ENCODE results near the gene POP4. TPM values are rescaled to one million over a fixed set of nuclear protein-coding genes. Genes with fewer than 3 reads are reported as not detected.

The POP4 gene
- total RNA-seq, 1 experiment from 2014 or later, result 134 TPM

DNA sequence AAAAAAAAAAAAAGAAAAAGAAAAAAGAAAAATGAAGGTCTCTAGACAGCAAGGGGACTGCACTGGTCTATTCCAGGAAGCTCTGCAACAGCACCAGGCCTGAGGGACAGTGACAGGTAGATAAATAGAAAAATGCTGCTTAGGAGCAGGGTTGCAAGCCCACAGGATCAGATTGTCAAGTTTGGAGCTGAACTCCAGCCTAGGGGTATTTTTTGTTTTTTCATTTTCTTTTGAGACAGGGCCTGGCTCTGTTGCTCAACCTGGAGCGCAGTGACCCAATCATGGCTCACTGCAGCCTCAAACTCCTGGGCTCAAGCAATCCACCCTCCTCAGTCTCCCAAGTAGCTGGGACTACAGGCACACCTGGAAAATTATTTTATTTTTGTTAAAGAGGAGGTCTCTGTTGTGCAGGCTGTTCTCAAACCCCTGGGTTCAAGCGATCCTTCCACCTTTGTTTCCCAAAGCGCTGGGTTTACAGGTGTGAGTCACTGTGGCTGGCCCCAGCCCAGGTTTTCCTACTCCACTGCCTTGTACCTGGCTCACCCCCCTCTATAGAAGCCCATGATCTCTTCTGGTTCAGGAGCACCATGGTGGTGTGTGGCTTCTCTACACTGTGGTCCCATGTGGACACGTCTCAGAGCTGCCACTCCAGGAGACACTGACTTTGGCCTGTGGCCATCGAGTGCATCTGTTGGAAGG is 23.9 kb downstream of the POP4 start:
- DNase-seq (ENCODE audit: low read depth), result no peak

DNA sequence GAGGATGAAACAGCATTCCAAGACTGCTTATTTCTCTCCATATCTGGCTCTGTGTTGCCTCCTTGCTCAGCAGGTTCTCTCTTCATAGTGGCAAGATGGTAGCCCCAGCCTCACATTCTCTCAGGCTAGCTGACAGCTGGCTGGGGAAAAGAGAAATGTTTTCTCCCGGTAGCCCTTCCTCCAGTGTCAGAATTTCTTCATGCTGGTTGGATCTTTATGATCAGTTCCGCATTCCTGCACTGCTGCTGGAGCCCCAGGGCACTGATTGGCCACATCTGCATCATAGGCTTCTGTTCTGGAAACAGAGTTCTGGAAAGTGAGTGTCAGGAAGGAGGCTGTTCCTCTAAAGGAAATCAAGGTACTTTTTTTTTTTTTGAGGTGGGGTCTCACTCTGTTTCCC is 24.6 kb downstream of the POP4 start:
- peak; percentile 48 for DNase-seq (ENCODE audit: low read depth)

GRCh38 chr19:29631450-29631849 is 25.4 kb downstream of the POP4 start:
- DNase-seq (ENCODE audit: low read depth), result no peak

DNA sequence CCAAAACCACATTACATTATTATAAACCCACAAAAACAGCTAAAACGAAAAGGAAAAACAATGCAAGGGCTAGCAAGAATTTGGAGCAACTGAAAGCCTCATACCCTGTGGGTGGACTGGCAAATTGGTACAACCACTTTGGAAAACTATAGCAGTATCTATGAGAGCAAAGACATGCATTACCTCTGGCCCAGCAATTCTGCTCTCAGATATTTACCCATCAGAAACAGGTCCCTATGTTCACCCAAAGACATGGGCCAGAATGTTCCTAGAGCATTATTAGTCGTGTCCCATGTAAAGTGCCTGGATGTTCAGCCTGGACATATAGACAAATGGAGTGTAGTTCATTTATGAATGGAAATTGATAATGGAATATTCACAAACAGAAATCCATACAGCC is 27.9 kb downstream of the POP4 start:
- DNase-seq (ENCODE audit: low read depth), result no peak

GRCh38 chr19:29634423-29635130 is 28.5 kb downstream of the POP4 start:
- no peak for DNase-seq (ENCODE audit: low read depth)

- DNase-seq (ENCODE audit: low read depth), result no peak
Measured at GRCh38 chr19:29635963-29636362, 29.9 kb downstream of the POP4 start.

DNA sequence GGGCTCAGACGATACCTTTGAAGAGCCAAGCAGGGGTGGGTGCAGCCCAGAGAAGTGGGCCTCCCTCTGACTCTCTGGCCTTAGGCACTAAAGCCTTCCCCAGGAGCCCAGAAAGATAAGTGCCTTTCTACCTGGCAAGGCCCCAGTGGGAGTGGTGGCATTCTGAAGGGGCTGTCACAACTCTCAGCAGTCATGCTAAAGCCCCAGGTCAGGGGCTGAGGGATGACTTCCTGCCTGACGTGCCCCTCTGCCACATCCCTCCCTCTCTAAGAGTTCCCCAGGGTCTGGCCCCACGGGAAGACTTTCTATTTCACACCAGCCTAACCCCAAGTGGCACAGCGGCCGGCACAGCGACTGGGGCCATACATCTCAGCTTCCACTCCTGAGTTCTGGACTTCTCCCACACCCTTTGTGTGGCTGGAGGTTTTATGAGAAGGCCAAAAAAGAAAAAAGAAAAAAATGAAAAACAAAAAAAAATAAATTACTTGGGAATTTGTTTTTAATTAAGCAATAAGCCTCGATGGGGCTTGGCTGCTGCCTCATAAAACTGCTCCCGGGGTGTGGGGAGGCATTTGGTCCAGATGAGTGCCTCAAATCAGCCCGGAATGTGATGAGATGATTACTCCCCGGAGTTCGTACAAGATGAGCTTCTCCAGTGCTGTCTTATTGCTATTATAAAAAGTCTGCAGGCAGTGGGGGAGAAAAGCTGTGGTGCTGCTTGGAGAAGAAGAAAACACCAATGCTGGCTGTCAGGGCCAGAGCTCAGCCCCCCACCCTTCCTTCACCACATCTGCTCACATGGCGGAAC is 30.7 kb downstream of the POP4 start:
- DNase-seq (ENCODE audit: low read depth), result no peak

DNA sequence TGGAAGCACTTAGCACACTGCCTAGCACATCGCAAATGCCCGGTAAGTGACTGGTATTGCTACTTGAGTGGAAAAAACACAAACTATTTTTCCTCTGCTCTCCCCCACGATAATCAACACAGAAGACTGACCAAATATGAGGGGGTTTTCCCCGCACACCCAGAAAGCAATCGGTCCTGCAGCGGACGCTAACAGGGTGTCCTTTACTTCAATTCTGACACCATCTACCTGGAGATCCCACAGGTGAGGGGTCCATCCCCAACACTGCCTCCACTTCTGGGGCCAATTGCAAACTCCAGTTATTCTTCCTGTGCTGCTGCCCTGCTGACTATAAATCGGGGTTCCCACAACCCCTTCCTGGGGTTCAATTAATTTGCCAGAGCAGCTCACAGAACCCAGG is 33.0 kb downstream of the POP4 start:
- DNase-seq (ENCODE audit: low read depth), result no peak

GRCh38 chr19:29640231-29640630 is 34.1 kb downstream of the POP4 start:
- DNase-seq (ENCODE audit: low read depth), result no peak

DNA sequence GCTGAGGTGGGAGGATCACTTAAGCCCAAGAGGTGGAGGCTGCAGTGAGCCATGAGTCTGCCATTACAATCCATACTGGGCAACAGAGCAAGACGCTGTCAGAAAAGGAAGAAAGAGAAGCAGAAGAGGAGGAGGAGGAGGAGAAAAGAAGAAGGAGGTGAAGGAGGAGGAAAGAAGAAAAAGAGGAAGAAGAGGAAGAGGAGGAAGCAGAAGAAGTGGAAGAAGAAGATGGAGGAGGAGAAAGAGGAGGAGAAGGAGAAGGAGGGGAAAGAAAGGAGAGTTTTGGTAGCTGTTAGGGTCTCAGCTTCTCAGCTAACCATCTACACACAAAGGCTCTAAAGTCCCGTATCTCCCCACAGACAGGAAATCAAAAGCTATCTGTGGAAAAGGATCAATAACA is 35.5 kb downstream of the POP4 start:
- DNase-seq (ENCODE audit: low read depth), result no peak

DNA sequence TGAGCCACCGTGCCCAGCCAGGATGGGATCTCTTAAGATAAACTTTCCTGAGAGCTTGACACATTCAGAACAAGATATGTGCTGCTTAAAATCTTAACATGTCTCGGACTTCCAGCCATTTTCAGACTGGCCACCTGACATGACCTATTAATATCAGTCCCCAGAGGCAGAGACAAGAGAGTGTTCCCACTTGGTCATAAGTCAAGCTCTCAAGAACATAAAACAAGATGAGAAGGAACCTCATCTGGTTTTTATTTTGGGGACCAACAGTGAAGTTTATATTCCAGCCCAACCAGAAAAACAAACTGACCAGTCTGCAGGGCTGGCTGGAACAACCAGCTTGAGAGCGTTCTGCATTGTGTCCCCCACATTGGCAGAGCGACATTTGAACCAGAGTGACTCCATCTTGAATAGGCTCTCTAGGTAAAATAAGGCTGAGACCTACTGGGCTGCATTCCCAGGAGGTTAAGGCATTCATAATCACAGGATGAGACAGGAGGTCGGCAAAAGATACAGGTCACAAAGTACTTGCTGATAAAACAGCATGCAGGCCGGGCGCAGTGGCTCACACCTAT is 37.4 kb downstream of the POP4 start:
- no peak for DNase-seq (ENCODE audit: low read depth)

GRCh38 chr19:29644210-29644609 is 38.1 kb downstream of the POP4 start:
- DNase-seq (ENCODE audit: low read depth), result no peak

DNA sequence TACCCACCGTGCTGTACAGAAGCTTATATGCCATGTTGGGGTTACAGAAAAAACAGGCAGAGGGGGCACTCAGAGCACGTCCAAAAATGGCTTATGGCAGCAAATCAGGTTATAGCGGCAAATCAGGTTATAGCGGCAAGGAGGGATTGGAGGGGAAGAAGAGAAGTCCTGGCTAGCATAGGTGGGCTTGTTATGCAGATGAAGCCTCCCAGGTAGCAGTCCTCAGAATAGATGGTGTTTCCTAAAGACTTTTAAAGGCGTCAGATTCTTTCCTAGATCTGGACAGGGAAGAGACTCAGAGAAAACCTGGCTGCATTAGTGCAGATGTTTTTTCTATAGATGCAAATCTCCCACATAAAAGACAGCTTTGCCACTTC is 39.4 kb downstream of the POP4 start:
- DNase-seq (ENCODE audit: low read depth), result no peak

- DNase-seq (ENCODE audit: low read depth), result peak; percentile 94
Measured at GRCh38 chr19:29645911-29646310, 39.8 kb downstream of the POP4 start.

DNA sequence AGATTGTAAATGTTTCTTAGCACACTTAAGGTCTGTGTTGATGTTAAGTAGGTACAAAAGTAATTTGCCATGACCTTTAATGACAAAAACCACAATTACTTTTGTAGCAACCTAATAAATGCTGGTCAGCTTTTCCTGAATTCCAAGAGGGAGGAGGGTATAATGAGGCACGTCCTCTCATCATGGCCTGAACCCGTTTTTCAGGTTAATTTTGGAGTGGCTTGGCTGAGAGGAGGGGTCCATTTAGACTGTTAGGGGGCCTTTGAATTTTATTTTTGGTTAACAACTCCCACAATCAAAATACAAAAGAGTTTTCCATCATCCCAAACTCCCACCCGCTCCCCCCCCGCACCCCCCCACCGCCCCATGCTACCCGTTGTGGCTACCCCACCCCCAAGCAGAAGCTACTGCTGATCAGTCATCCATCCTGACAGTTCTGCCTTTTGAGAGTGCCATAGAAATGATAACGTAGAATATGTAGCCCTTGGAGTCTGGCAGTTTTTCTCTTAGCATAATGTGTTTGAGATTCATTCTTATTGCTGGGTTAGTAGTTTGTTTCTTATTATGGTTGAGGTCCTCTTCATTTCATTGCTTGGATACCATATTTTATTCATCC is 44.8 kb downstream of the POP4 start:
- DNase-seq (ENCODE audit: low read depth), result no peak

DNA sequence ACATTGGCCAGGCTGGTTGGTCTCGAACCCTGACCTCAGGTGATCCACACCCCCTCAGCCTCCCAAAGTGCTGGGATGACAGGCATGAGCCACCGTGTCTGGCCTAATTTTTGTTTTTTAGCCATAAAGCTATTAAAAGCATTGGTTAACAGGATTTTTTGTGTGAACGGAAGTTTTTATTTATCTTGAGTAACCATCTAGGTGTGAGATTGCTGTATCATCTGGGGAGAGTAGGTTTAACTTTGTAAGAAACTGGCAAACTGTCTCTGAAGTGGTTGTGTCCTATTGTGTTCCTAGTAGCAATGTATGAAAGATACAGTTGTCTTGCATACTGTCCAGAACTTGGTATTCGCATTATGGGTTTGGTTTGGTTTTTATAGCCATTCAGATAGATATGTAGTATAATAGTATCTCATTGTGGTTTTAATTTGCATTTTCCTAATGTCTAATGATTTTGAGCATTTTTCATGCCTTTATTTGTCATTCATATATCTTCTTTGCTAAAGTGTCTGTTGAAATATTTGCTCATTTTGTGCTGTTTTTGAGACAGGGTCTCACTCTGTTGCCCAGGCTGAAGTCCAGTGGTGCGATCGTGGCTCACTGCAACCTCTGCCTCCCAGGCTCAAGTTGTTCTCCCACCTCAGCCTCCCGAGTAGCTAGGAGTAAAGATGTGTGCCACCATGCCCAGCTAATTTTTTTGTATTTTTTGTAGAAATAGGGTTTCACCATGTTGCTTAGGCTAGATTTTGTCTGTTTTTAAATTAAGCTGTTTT is 45.7 kb downstream of the POP4 start:
- no peak for DNase-seq (ENCODE audit: low read depth)

- no peak for DNase-seq (ENCODE audit: low read depth)
Measured at GRCh38 chr19:29653398-29653797, 47.3 kb downstream of the POP4 start.

- no peak for DNase-seq (ENCODE audit: low read depth)
Measured at GRCh38 chr19:29655648-29656335, 49.7 kb downstream of the POP4 start.

GRCh38 chr19:29658221-29658991 is 52.3 kb downstream of the POP4 start:
- DNase-seq (ENCODE audit: low read depth), result peak; percentile 18

DNA sequence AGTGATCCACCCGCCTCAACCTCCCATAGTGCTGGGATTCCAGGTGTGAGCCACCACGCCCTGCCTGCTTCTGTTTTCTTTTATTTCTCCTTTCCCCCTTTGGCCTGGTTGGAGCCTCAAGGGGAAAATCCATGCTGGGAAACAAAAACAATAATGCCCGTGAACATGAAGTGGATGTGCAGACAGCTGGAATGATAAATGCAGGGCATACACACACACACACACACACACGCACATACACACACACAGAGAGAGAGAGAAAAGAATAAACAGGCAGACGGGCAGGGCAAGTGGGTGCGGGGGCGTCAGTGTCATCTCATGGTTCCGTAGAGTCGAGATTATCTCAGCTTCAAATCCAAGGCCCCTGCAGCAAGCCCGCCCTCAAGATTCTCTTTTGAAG is 54.8 kb downstream of the POP4 start:
- DNase-seq (ENCODE audit: low read depth), result no peak

Data from RPMI7951 (cell line).